Endothelial cell of umbilical vein (primary cell): Measurements from ENCODE around the gene GRK5. TPM values are rescaled to one million over a fixed set of nuclear protein-coding genes. Genes with fewer than 3 reads are reported as not detected.

Source experiments
- BruUV-seq: library from RNA; stranded (reverse); fragments of 400-500 nt; replicated peaks from 2 replicates; lab custom pipeline; 2021; lab: Mats Ljungman, UMichigan
- CTCF ChIA-PET: fragments of 300-600, 350-600 bp; sonication (Branson Sonifier 250); formaldehyde crosslinking; loops from one replicate; lab custom pipeline; 2021; ENCODE audit warnings: antibody characterized with exemption, inconsistent platforms; lab: Charles Lee
- POLR2A ChIA-PET: fragments of 300-600, 350-600 bp; sonication (Branson Sonifier 250); formaldehyde crosslinking; loops from one replicate; lab custom pipeline; 2021; ENCODE audit warnings: antibody characterized with exemption, inconsistent platforms; lab: Charles Lee
- DNase-seq: peaks from one replicate; pipeline ENCODE4 v3.0.0-alpha.2; 2011; ENCODE audit warnings: low read depth, low spot score
- FAIRE-seq: peaks from 2 replicates; lab custom pipeline; 2011; peaks lifted over from hg19 to GRCh38; lab: Jason Lieb, UNC
- H2AFZ ChIP-seq: 2 replicates; pipeline ENCODE4 v1.6.0; 2012; ENCODE audit warnings: low read depth, low read length, control low read depth, inconsistent platforms
- H3K27ac ChIP-seq: 2 replicates; pipeline ENCODE4 v1.5.1; 2011; ENCODE audit warnings: low read depth, mild to moderate bottlenecking, control low read depth, low read length, moderate library complexity; ENCODE audit not compliant: insufficient read depth
- H3K27me3 ChIP-seq, 2 experiments: 2 replicates each; pipeline versions ENCODE4 v1.6.0 to v1.6.1; 2011; ENCODE audit warnings: low read length in 2 of 2, mixed read lengths in 1 of 2; ENCODE audit not compliant: control insufficient read depth in 2 of 2, insufficient read depth in 2 of 2
- H3K36me3 ChIP-seq, 2 experiments: 2 replicates in 1 of 2; 3 replicates in 1 of 2; pipeline ENCODE4 v1.5.1; 2011; ENCODE audit warnings: low read length in 2 of 2, mild to moderate bottlenecking in 1 of 2, moderate library complexity in 1 of 2; ENCODE audit not compliant: control insufficient read depth in 2 of 2, insufficient read depth in 2 of 2; ENCODE audit errors: extremely low read depth in 1 of 2
- H3K4me1 ChIP-seq: 3 replicates; pipeline ENCODE4 v1.5.1; 2011; ENCODE audit warnings: mild to moderate bottlenecking, low read length; ENCODE audit not compliant: control insufficient read depth, insufficient read depth; ENCODE audit errors: extremely low read depth
- H3K4me2 ChIP-seq: 2 replicates; pipeline ENCODE4 v1.6.1; 2011; ENCODE audit warnings: low read length, control low read depth, mixed read lengths; ENCODE audit not compliant: insufficient read depth
- H3K4me3 ChIP-seq, 3 experiments: fragments of 200-600 bp in 1 of 3; sonication (generic), shearing (Covaris generic) in 1 of 3; replicated peaks in 1 of 3; 2 replicates each; pipeline ENCODE4 v1.5.1; 2011 to 2016; ENCODE audit warnings: control low read depth in 3 of 3, low read length in 3 of 3, mild to moderate bottlenecking in 2 of 3, inconsistent platforms in 1 of 3, low read depth in 1 of 3, moderate library complexity in 1 of 3; ENCODE audit not compliant: insufficient read depth in 1 of 3
- H3K79me2 ChIP-seq: 2 replicates; pipeline ENCODE4 v1.6.0; 2012; ENCODE audit warnings: low read length, inconsistent platforms; ENCODE audit not compliant: control insufficient read depth, insufficient read depth
- H3K9ac ChIP-seq: replicated peaks from 2 replicates; pipeline ENCODE3; 2011; ENCODE audit warnings: low read length, control low read depth; ENCODE audit not compliant: insufficient read depth; ENCODE audit errors: extremely low read depth
- H3K9me1 ChIP-seq: replicated peaks from 3 replicates; pipeline ENCODE4 v1.6.0; 2011; ENCODE audit warnings: mild to moderate bottlenecking, low read length; ENCODE audit not compliant: control insufficient read depth, insufficient read depth; ENCODE audit errors: extremely low read depth
- H3K9me3 ChIP-seq: replicated peaks from 2 replicates; pipeline ENCODE4 v1.5.1; 2012; ENCODE audit warnings: low read length, inconsistent platforms; ENCODE audit not compliant: control insufficient read depth, insufficient read depth
- H4K20me1 ChIP-seq: replicated peaks from 2 replicates; pipeline ENCODE3; 2011; ENCODE audit warnings: mild to moderate bottlenecking, low read length; ENCODE audit not compliant: control insufficient read depth, insufficient read depth; ENCODE audit errors: extremely low read depth
- EZH2 ChIP-seq: IDR thresholded peaks from 2 replicates; pipeline ENCODE4 v1.6.1; 2012; ENCODE audit warnings: borderline replicate concordance, low read depth, mild to moderate bottlenecking, moderate library complexity, low read length, inconsistent platforms; ENCODE audit not compliant: severe bottlenecking
- FOS ChIP-seq: IDR thresholded peaks from 2 replicates; pipeline ENCODE4 v1.6.1; 2011; ENCODE audit warnings: mild to moderate bottlenecking, low read length, moderate library complexity, borderline replicate concordance; ENCODE audit not compliant: insufficient read depth
- GATA2 ChIP-seq: IDR thresholded peaks from 2 replicates; pipeline ENCODE4 v1.7.0; 2011; ENCODE audit warnings: low read depth, mild to moderate bottlenecking, moderate library complexity, mixed read lengths, low read length; ENCODE audit not compliant: insufficient read length, insufficient read depth
- JUN ChIP-seq: IDR thresholded peaks from 2 replicates; pipeline ENCODE4 v1.6.1; 2011; ENCODE audit warnings: borderline replicate concordance, low read depth; ENCODE audit not compliant: insufficient read length, insufficient read depth
- MAX ChIP-seq: IDR thresholded peaks from 2 replicates; pipeline ENCODE4 v1.6.1; 2011; ENCODE audit not compliant: insufficient read depth, insufficient read length
- MYC ChIP-seq: IDR thresholded peaks from one replicate; pipeline ENCODE4 v1.6.1; 2011; ENCODE audit warnings: mild to moderate bottlenecking, low read depth, low read length
- POLR2A ChIP-seq: IDR thresholded peaks from 2 replicates; pipeline ENCODE4 v1.6.1; 2012; ENCODE audit warnings: low read depth, mild to moderate bottlenecking, control low read depth, low read length
- POLR2AphosphoS5 ChIP-seq: IDR thresholded peaks from 2 replicates; pipeline ENCODE4 v1.6.1; 2012; ENCODE audit warnings: low read depth, mild to moderate bottlenecking, control low read depth, low read length, moderate library complexity; ENCODE audit not compliant: insufficient read depth
- dilution Hi-C: fragments of 300-500 bp; cut with MboI; formaldehyde crosslinking; loops from one replicate; pipeline ENCODE4 v1.15.0; 2019; ENCODE audit warnings: low sequenced_read_pairs; ENCODE audit not compliant: extremely low pct_ligation_motif_present
- intact Hi-C: fragments of 100-400 bp; cut with micrococcal nuclease; formaldehyde crosslinking; loops from one replicate; pipeline ENCODE4 v1.10.0; 2022
- polyA plus RNA-seq, 4 experiments: library from polyadenylated mRNA; depleted of rRNA in 3 of 4; stranded (reverse) in 3 of 4; unstranded in 1 of 4; fragments of >200 nt; gene quantifications; 2 replicates each; pipeline versions ENCODE4 v1.2.1 to v1.2.3, GENCODE V29; 2011 to 2012; ENCODE audit warnings: missing spikeins in 1 of 4
- total RNA-seq: library from RNA; stranded (reverse); gene quantifications from 2 replicates; pipeline ENCODE4 v1.2.3, GENCODE V29; 2021
- TF ChIP-seq, protein P1 (sequence below), 2 donors: IDR thresholded peaks; 1 replicate in 1 of 2; 2 replicates in 1 of 2; pipeline ENCODE4 v1.5.1; 2011; ENCODE audit warnings: low read length in 2 of 2, mild to moderate bottlenecking in 2 of 2, moderate library complexity in 2 of 2, control low read depth in 1 of 2, inconsistent platforms in 1 of 2, low read depth in 1 of 2; ENCODE audit not compliant: insufficient read depth in 1 of 2; ENCODE audit errors: extremely low read depth in 1 of 2

Gene GRK5
- total and polyA plus RNA-seq, 2 donors (not counting 3 experiments of a cell fraction or from before 2014, with no cell fraction given): 13.1 to 29.5 TPM

DNA sequence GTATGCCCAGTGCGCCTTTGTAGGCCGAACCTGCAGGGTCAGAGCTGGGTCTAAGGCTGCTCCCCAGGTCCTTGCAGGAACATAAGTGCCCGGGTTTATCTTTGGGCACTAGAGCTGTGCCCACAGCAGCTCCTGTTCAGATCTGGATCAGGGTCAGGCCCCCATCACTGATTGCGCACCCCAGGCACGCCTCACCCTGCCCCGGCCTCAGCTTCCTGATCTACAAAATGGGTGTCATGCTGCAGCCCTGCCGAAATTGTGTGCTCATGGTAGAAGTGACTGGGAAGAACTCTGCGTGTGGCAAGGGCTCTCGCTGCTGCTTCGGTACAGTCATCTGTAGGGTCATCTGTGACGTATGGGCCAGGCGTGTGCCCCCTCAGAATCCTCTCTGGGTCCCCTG lies 100.7 kb downstream of the GRK5 start:
- TF ChIP-seq GATA2 (no peak), POLR2A (no peak), FOS (no peak), MAX (no peak), JUN (no peak), MYC (no peak), EZH2 (no peak), POLR2AphosphoS5 (no peak)
- TF ChIP-seq, protein P1, sequence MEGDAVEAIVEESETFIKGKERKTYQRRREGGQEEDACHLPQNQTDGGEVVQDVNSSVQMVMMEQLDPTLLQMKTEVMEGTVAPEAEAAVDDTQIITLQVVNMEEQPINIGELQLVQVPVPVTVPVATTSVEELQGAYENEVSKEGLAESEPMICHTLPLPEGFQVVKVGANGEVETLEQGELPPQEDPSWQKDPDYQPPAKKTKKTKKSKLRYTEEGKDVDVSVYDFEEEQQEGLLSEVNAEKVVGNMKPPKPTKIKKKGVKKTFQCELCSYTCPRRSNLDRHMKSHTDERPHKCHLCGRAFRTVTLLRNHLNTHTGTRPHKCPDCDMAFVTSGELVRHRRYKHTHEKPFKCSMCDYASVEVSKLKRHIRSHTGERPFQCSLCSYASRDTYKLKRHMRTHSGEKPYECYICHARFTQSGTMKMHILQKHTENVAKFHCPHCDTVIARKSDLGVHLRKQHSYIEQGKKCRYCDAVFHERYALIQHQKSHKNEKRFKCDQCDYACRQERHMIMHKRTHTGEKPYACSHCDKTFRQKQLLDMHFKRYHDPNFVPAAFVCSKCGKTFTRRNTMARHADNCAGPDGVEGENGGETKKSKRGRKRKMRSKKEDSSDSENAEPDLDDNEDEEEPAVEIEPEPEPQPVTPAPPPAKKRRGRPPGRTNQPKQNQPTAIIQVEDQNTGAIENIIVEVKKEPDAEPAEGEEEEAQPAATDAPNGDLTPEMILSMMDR (IDR thresholded peaks at IDR 0.05; ENCODE audit: extremely low read depth in 1 of 2, insufficient read depth in 1 of 2, low read depth in 1 of 2, low read length in 2 of 2): no peak
- H3K9ac ChIP-seq: no peak overlapping the region
- DNase-seq (no peak), FAIRE-seq (no peak)
- H2AFZ ChIP-seq: no peak overlapping the region
- peaks cover 36% of the 10 kb centered on the region for H3K4me1 ChIP-seq
- H4K20me1 ChIP-seq: no peaks in the 10 kb centered on the region
- H3K9me1 ChIP-seq: no peaks in the 10 kb centered on the region
- no peaks in the 10 kb centered on the region for H3K27me3 ChIP-seq
- H3K4me2 ChIP-seq: no peak overlapping the region
- no TSS peak for BruUV-seq
- POLR2A ChIA-PET: interaction anchor here (0.6 kb wide), 1 partner anchor 18 kb away, joined by 4 read pairs; no protein-coding TSS in a partner anchor
- H3K4me3 ChIP-seq: no peak overlapping the region
- H3K9me3 ChIP-seq: no peaks in the 10 kb centered on the region
- intact Hi-C loops (no loop called here), dilution Hi-C loops (no loop called here)
- H3K27ac ChIP-seq: no peak overlapping the region
- CTCF ChIA-PET: interaction anchor here (1.1 to 1.7 kb wide), 3 partner anchors 44 to 101 kb away, joined by 3 to 8 read pairs (median 4); partner anchors contain the start of gene GRK5
- H3K36me3 ChIP-seq: no peaks in the 10 kb centered on the region
- peaks cover 6% of the 10 kb centered on the region for H3K79me2 ChIP-seq
